Ovary (tissue), 9 donors: Measurements from ENCODE around the gene HUNK. TPM values are rescaled to one million over a fixed set of nuclear protein-coding genes. Genes with fewer than 3 reads are reported as not detected.

Experiments used
- DNase-seq, 5 donors: peaks; one replicate each; pipeline ENCODE4 v3.0.0-alpha.2; 2019 to 2020
- H3K27ac ChIP-seq, 2 donors: fragments of 200-600 bp; one replicate each; pipeline versions ENCODE4 v1.5.1 to v1.8.0; 2019 to 2022
- H3K27me3 ChIP-seq: fragments of 200-600 bp; one replicate; pipeline ENCODE4 v1.8.0; 2022
- H3K36me3 ChIP-seq: fragments of 200-600 bp; sonication (generic); one replicate; pipeline ENCODE4 v1.5.1; 2019
- H3K4me1 ChIP-seq: one replicate; pipeline ENCODE4 v1.8.1; 2013; ENCODE audit warnings: mild to moderate bottlenecking, moderate library complexity; ENCODE audit not compliant: insufficient read depth
- H3K4me3 ChIP-seq: fragments of 200-600 bp; sonication (generic); one replicate; pipeline ENCODE4 v1.5.1; 2017
- H3K9me3 ChIP-seq, 2 donors: fragments of 200-600 bp in 1 of 2; sonication (generic) in 1 of 2; one replicate each; pipeline versions ENCODE4 v1.5.1 to v1.8.1; 2013 to 2019; ENCODE audit warnings: mild to moderate bottlenecking in 1 of 2, moderate library complexity in 1 of 2
- CTCF ChIP-seq, 3 donors: fragments of 450-650 bp in 2 of 3; fragments of 200-600 bp in 1 of 3; IDR thresholded peaks; one replicate each; pipeline versions ENCODE4 v1.5.1 to v1.8.0; 2016 to 2022; ENCODE audit warnings: antibody characterized with exemption in 3 of 3, mild to moderate bottlenecking in 1 of 3
- EP300 ChIP-seq: sonication (generic); formaldehyde crosslinking; IDR thresholded peaks from one replicate; pipeline ENCODE4 v1.6.1; 2017; ENCODE audit warnings: antibody characterized with exemption
- POLR2A ChIP-seq: fragments of 450-650 bp; IDR thresholded peaks from one replicate; pipeline ENCODE4 v1.6.1; 2017; ENCODE audit warnings: antibody characterized with exemption, mild to moderate bottlenecking, moderate library complexity
- WGBS, 3 donors: extraction: QIAGEN DNeasy Blood & Tissue Kit in 1 of 3; methylation state at CpG; one replicate each; pipeline versions ENCODE4 v1.1.5 to v1.1.7; 2013 to 2017; 5-methylcytosine and 5-hydroxymethylcytosine counted together
- intact Hi-C, 4 donors: fragments of 100-400 bp; cut with DNase I; formaldehyde crosslinking; loops; one replicate each; pipeline versions ENCODE4 v1.11.0 to v1.15.1; 2022 to 2023
- polyA plus RNA-seq, 2 donors: library from polyadenylated mRNA; stranded (reverse); fragments of 200-250 nt in 1 of 2; fragments of 350-450 nt in 1 of 2; fragmentation: Illumina TruSeq in 1 of 2; extraction: RNeasy Lipid Tissue Mini Kit (QIAGEN cat#74804) in 1 of 2; gene quantifications; one replicate each; pipeline ENCODE4 v1.2.3, GENCODE V29; 2013 to 2014
- total RNA-seq, 7 donors: library from RNA; depleted of rRNA in 2 of 7; stranded (reverse); fragments of >200 nt in 2 of 7; fragmentation: NEBNext Ultra II Directional in 3 of 7; extraction: Animal tissue kit (Norgen Biotek cat#: 25700) in 3 of 7; gene quantifications; one replicate each; pipeline versions ENCODE4 v1.1.0 to v1.2.4, GENCODE V29; 2016 to 2023
- donor health status: DM: no; HTN: no; CAD: no; lungs with moderate emphysema.
- donor health status: DM: no; HTN: no; CAD: no.
- donor health status: Bipolar disorder and iron deficiency.
- donor health status: DM: yes; HTN: yes; CAD: no.
- donor health status: DM: no; HTN: no; CAD: no.
- donor health status: DM: yes; HTN: yes; CAD: no.

Gene HUNK
- total and polyA plus RNA-seq, 9 donors, result under 0.01 to 4.9 (median 1.6) TPM

GRCh38 chr21:31889460-31889859 lies 16.6 kb downstream of the HUNK start:
- WGBS, 3 donors, result 36 to 38% (median 38%) methylated on average over 2 of the region's 2 CpGs
- no peaks in the 10 kb centered on the region for H3K27me3 ChIP-seq
- H3K27ac ChIP-seq, result no peak overlapping the region
- H3K9me3 ChIP-seq, result no peaks in the 10 kb centered on the region
- H3K4me3 ChIP-seq, result no peak overlapping the region
- no peak for DNase-seq
- TF ChIP-seq CTCF (IDR thresholded peaks at IDR 0.05), result no peak
- TF ChIP-seq EP300, result no peak
- intact Hi-C loops, result no loop called here
- H3K4me1 ChIP-seq, result no peaks in the 10 kb centered on the region
- no peaks in the 10 kb centered on the region for H3K36me3 ChIP-seq

DNA sequence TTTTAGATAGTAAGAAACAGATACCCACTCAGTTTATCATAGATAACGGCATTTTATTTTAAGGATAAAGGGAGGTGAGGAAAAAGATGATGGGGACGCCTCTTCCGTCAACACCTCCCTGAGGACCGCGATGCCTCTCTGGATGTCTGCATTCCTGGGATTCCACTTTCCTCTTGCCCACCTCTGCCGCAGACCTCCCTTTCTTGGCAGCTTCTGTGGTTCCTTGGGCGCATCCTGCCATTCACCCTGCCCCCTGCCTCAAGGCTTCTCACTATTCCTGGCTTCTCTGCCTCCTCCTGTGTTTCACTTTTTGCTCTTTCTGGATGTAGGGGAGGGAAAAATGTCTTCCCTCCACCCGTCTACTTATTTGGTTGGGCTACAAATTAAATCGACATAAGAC lies 19.9 kb downstream of the HUNK start:
- Histone ChIP-seq H3K4me3 (no peak overlapping the region), H3K36me3 (no peaks in the 10 kb centered on the region), H3K27ac (no peak overlapping the region), H3K4me1 (no peaks in the 10 kb centered on the region), H3K9me3 (no peaks in the 10 kb centered on the region), H3K27me3 (no peaks in the 10 kb centered on the region)
- TF ChIP-seq CTCF (IDR thresholded peaks at IDR 0.05) (no peak), EP300 (no peak), POLR2A (no peak)
- no peak for DNase-seq
- intact Hi-C loops, result no loop called here
- WGBS, 3 donors, result 67 to 75% (median 73%) methylated on average over 9 of the region's 9 CpGs

- H3K4me3 ChIP-seq, result no peak overlapping the region
- H3K27me3 ChIP-seq, result no peaks in the 10 kb centered on the region
- intact Hi-C loops, result no loop called here
- no peak for TF ChIP-seq EP300
- no peak for TF ChIP-seq POLR2A
- no peak for TF ChIP-seq CTCF (IDR thresholded peaks at IDR 0.05)
- no peak overlapping the region for H3K27ac ChIP-seq
- WGBS, 3 donors, result 51 to 58% (median 54%) methylated on average over 6 of the region's 6 CpGs
- no peak for DNase-seq
- H3K4me1 ChIP-seq, result no peaks in the 10 kb centered on the region
- no peaks in the 10 kb centered on the region for H3K9me3 ChIP-seq
- H3K36me3 ChIP-seq, result no peaks in the 10 kb centered on the region
Observed at GRCh38 chr21:31893851-31894415, 21.1 kb downstream of the HUNK start.

- TF ChIP-seq CTCF (IDR thresholded peaks at IDR 0.05) (no peak), EP300 (no peak), POLR2A (no peak)
- no peaks in the 10 kb centered on the region for H3K9me3 ChIP-seq
- H3K4me3 ChIP-seq, result no peak overlapping the region
- intact Hi-C loops, result no loop called here
- H3K27ac ChIP-seq, result no peak overlapping the region
- H3K4me1 ChIP-seq, result no peaks in the 10 kb centered on the region
- no peaks in the 10 kb centered on the region for H3K36me3 ChIP-seq
- 76 to 90% (median 90%) methylated on average over 2 of the region's 2 CpGs for WGBS, 3 donors
- no peak for DNase-seq
- H3K27me3 ChIP-seq, result no peaks in the 10 kb centered on the region
Observed at GRCh38 chr21:31894457-31894856, 21.6 kb downstream of the HUNK start.
